ENCODE measurements around the gene ERP44. TPM values are rescaled to one million over a fixed set of nuclear protein-coding genes. Genes with fewer than 3 reads are reported as not detected.

ERP44 gene
- polyA plus RNA-seq, 1 of the 3 experiments (the other 2 are of a cell fraction) = 10.0 TPM

DNA sequence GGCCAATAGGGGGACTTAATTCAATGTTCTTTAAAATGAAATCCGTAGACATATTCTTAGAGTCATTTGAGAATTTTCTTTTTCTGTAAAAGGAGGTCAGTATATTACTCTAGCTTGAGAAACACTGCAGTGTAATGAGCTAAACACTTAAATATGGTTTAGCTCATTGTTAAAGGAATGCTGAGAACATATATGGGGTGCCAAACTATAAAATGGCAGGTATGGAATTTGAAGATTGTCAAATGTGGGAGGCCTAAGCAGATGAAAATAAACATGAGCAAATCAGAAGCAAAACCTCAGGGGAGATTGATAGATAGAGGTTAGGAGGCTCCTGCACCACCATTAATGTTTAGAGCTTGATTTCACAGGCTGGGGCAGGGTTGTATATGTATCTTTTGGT lies 134.5 kb downstream of the ERP44 start:
- DNase-seq = no peak
- Histone ChIP-seq H3K4me2 (no peak overlapping the region), H3K4me1 (ENCODE audit: control insufficient read depth in 1 of 2, insufficient read depth in 2 of 2, low read depth in 1 of 2, low read length in 1 of 2) (peaks cover 0 to 17% of the 10 kb centered on the region in 2 experiments; a peak in 2 of 4 replicates), H2AFZ (ENCODE audit: low read depth) (no peak overlapping the region), H3K36me3 (replicated peaks in 1 of 2; ENCODE audit: control insufficient read depth in 1 of 2, insufficient read depth in 2 of 2, low read length in 1 of 2) (peaks cover 19 to 43% of the 10 kb centered on the region in 2 experiments), H3K9ac (no peak overlapping the region), H3K4me3 (ENCODE audit: low read depth in 2 of 2, low read length in 1 of 2) (no peak overlapping the region), H3K27me3 (ENCODE audit: insufficient read depth) (no peaks in the 10 kb centered on the region), H4K20me1 (ENCODE audit: insufficient read depth) (no peaks in the 10 kb centered on the region), H3F3A (replicated peaks; ENCODE audit: insufficient read depth) (no peaks in the 10 kb centered on the region), H3K9me2 (no peaks in the 10 kb centered on the region), H3K79me2 (ENCODE audit: insufficient read depth) (peaks cover 3% of the 10 kb centered on the region; the same call in 1 of the 2 replicates), H3K27ac (ENCODE audit: low read depth in 2 of 2, low read length in 1 of 2) (no peak overlapping the region), H3K9me3 (no peaks in the 10 kb centered on the region)
- WGBS (ENCODE audit: low lambda C conversion rate) = 98% methylated on average over 1 of the region's 1 CpG
- POLR2A ChIA-PET = no interaction called here
- no peak for TF ChIP-seq RCOR1 (IDR thresholded peaks at IDR 0.05; ENCODE audit: low read length)
- TF ChIP-seq EP300 (IDR thresholded peaks at IDR 0.05; ENCODE audit: borderline replicate concordance in 1 of 2, low read depth in 1 of 2, low read length in 1 of 2) = no peak
- TF ChIP-seq, protein P1, sequence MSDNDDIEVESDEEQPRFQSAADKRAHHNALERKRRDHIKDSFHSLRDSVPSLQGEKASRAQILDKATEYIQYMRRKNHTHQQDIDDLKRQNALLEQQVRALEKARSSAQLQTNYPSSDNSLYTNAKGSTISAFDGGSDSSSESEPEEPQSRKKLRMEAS (IDR thresholded peaks at IDR 0.05; ENCODE audit: low read depth) = no peak
- TF ChIP-seq, protein P2, sequence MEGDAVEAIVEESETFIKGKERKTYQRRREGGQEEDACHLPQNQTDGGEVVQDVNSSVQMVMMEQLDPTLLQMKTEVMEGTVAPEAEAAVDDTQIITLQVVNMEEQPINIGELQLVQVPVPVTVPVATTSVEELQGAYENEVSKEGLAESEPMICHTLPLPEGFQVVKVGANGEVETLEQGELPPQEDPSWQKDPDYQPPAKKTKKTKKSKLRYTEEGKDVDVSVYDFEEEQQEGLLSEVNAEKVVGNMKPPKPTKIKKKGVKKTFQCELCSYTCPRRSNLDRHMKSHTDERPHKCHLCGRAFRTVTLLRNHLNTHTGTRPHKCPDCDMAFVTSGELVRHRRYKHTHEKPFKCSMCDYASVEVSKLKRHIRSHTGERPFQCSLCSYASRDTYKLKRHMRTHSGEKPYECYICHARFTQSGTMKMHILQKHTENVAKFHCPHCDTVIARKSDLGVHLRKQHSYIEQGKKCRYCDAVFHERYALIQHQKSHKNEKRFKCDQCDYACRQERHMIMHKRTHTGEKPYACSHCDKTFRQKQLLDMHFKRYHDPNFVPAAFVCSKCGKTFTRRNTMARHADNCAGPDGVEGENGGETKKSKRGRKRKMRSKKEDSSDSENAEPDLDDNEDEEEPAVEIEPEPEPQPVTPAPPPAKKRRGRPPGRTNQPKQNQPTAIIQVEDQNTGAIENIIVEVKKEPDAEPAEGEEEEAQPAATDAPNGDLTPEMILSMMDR (IDR thresholded peaks at IDR 0.05) = no peak
- TF ChIP-seq SMC3 (IDR thresholded peaks at IDR 0.05; ENCODE audit: low read depth, low read length) = no peak
- no peak for TF ChIP-seq POLR2AphosphoS5 (IDR thresholded peaks at IDR 0.05; ENCODE audit: low read depth, low read length)
- no peak for TF ChIP-seq RXRA (IDR thresholded peaks at IDR 0.05; ENCODE audit: borderline replicate concordance, low read depth)
- CTCF ChIA-PET = interaction anchor here (0.7 kb wide), 1 partner anchor 17 kb away, joined by 3 read pairs; no protein-coding TSS in a partner anchor

DNA sequence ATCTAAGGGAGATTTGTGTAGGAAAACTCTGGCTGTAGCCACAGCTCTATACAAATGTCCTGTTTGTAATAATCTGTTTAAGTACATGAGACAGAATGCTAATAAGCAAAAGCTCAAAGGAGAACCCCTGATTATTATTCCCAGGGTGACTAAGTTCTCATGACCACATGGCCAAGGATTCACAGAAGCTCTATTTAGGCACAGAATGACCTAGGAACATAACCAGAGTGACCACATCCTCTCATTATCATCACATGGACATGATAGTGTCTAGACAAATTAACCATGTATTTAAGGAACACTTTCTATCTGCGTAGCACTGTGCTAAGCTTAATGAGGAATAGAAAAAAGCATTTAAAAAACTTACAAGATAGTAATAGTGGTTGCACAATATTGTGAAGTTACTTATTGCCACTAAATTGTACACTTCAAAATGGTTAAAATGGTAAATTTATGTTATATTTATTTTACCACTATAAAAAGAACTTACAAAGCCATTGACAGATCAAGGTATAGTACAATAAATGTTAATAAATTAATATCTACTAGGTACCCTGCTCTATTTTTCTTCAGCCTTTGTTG lies 136.0 kb downstream of the ERP44 start:
- no peak overlapping the region for H3K4me3 ChIP-seq (ENCODE audit: low read depth in 2 of 2, low read length in 1 of 2)
- H3K27ac ChIP-seq (ENCODE audit: low read depth in 2 of 2, low read length in 1 of 2) = no peak overlapping the region
- no peaks in the 10 kb centered on the region for H3K9me3 ChIP-seq
- H3K27me3 ChIP-seq (ENCODE audit: insufficient read depth) = no peaks in the 10 kb centered on the region
- H3K79me2 ChIP-seq (ENCODE audit: insufficient read depth) = peaks cover 3% of the 10 kb centered on the region; the same call in 1 of the 2 replicates
- no peak overlapping the region for H3K4me2 ChIP-seq
- CTCF ChIA-PET = no interaction called here
- H2AFZ ChIP-seq (ENCODE audit: low read depth) = no peak overlapping the region
- no peaks in the 10 kb centered on the region for H4K20me1 ChIP-seq (ENCODE audit: insufficient read depth)
- H3K4me1 ChIP-seq (ENCODE audit: control insufficient read depth in 1 of 2, insufficient read depth in 2 of 2, low read depth in 1 of 2, low read length in 1 of 2) = peaks cover 0 to 17% of the 10 kb centered on the region in 2 experiments; a peak in 2 of 4 replicates
- no peak overlapping the region for H3K9ac ChIP-seq
- WGBS (ENCODE audit: low lambda C conversion rate) = 97% methylated on average over 1 of the region's 1 CpG
- no peaks in the 10 kb centered on the region for H3K9me2 ChIP-seq
- H3K36me3 ChIP-seq (replicated peaks in 1 of 2; ENCODE audit: control insufficient read depth in 1 of 2, insufficient read depth in 2 of 2, low read length in 1 of 2) = peaks cover 13 to 31% of the 10 kb centered on the region in 2 experiments
- POLR2A ChIA-PET = no interaction called here
- H3F3A ChIP-seq (replicated peaks; ENCODE audit: insufficient read depth) = no peaks in the 10 kb centered on the region
- DNase-seq = no peak
- TF ChIP-seq EP300 (IDR thresholded peaks at IDR 0.05; ENCODE audit: borderline replicate concordance in 1 of 2, low read depth in 1 of 2, low read length in 1 of 2) (no peak), FOSL2 (IDR thresholded peaks at IDR 0.05; ENCODE audit: borderline replicate concordance, low read depth) (no peak), NRF1 (IDR thresholded peaks at IDR 0.05; ENCODE audit: low read depth, low read length) (no peak), RCOR1 (IDR thresholded peaks at IDR 0.05; ENCODE audit: low read length) (no peak), MEF2A (IDR thresholded peaks at IDR 0.05; ENCODE audit: borderline replicate concordance, low read depth) (no peak), TEAD4 (IDR thresholded peaks at IDR 0.05; ENCODE audit: borderline replicate concordance, insufficient read depth) (no peak), NFIC (IDR thresholded peaks at IDR 0.05; ENCODE audit: borderline replicate concordance) (no peak), EZH2phosphoT487 (IDR thresholded peaks at IDR 0.05; ENCODE audit: borderline replicate concordance, low read depth) (no peak), CHD2 (IDR thresholded peaks at IDR 0.05; ENCODE audit: low read length, partially characterized antibody) (no peak), ELF1 (IDR thresholded peaks at IDR 0.05) (no peak), GABPA (IDR thresholded peaks at IDR 0.05; ENCODE audit: low read depth) (no peak), RAD21 (IDR thresholded peaks at IDR 0.05; ENCODE audit: low read length) (no peak), GATA2 (CRISPR knock-in tag; IDR thresholded peaks at IDR 0.05) (no peak), JUND (IDR thresholded peaks at IDR 0.05) (no peak)
- TF ChIP-seq, protein P3, sequence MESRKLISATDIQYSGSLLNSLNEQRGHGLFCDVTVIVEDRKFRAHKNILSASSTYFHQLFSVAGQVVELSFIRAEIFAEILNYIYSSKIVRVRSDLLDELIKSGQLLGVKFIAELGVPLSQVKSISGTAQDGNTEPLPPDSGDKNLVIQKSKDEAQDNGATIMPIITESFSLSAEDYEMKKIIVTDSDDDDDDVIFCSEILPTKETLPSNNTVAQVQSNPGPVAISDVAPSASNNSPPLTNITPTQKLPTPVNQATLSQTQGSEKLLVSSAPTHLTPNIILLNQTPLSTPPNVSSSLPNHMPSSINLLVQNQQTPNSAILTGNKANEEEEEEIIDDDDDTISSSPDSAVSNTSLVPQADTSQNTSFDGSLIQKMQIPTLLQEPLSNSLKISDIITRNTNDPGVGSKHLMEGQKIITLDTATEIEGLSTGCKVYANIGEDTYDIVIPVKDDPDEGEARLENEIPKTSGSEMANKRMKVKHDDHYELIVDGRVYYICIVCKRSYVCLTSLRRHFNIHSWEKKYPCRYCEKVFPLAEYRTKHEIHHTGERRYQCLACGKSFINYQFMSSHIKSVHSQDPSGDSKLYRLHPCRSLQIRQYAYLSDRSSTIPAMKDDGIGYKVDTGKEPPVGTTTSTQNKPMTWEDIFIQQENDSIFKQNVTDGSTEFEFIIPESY (IDR thresholded peaks at IDR 0.05; ENCODE audit: borderline replicate concordance, low read depth) = no peak
- TF ChIP-seq, protein P4, sequence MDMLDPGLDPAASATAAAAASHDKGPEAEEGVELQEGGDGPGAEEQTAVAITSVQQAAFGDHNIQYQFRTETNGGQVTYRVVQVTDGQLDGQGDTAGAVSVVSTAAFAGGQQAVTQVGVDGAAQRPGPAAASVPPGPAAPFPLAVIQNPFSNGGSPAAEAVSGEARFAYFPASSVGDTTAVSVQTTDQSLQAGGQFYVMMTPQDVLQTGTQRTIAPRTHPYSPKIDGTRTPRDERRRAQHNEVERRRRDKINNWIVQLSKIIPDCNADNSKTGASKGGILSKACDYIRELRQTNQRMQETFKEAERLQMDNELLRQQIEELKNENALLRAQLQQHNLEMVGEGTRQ (IDR thresholded peaks at IDR 0.05; ENCODE audit: borderline replicate concordance, low read depth, low read length) = no peak
- TF ChIP-seq, protein P5, sequence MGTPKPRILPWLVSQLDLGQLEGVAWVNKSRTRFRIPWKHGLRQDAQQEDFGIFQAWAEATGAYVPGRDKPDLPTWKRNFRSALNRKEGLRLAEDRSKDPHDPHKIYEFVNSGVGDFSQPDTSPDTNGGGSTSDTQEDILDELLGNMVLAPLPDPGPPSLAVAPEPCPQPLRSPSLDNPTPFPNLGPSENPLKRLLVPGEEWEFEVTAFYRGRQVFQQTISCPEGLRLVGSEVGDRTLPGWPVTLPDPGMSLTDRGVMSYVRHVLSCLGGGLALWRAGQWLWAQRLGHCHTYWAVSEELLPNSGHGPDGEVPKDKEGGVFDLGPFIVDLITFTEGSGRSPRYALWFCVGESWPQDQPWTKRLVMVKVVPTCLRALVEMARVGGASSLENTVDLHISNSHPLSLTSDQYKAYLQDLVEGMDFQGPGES (IDR thresholded peaks at IDR 0.05; ENCODE audit: low read depth, low read length) = no peak

All from SK-N-SH (cell line).